Lung (tissue), 12 donors: ENCODE results near the gene PTAFR. TPM values are rescaled to one million over a fixed set of nuclear protein-coding genes. Genes with fewer than 3 reads are reported as not detected.

Source experiments
- ATAC-seq: fragments of 200-7000 bp; cut with Tn5 transposase; one replicate; pipeline ENCODE4 v1.9.1; 2020; ENCODE audit warnings: moderate number of reproducible peaks; ENCODE audit not compliant: insufficient read depth, low FRiP score
- DNase-seq, 3 donors: peaks; one replicate each; pipeline ENCODE4 v3.0.0-alpha.2; 2013 to 2017
- H3K27ac ChIP-seq, 2 donors: one replicate each; pipeline ENCODE4 v1.5.1; 2013; ENCODE audit warnings: mild to moderate bottlenecking in 2 of 2, moderate library complexity in 2 of 2, control low read depth in 1 of 2, inconsistent platforms in 1 of 2, low read depth in 1 of 2, low read length in 1 of 2
- H3K27me3 ChIP-seq, 3 donors: one replicate each; pipeline ENCODE4 v1.5.1; 2013; ENCODE audit warnings: low read length in 2 of 3; ENCODE audit not compliant: control insufficient read depth in 3 of 3, insufficient read depth in 3 of 3
- H3K36me3 ChIP-seq, 4 donors: one replicate each; pipeline ENCODE4 v1.5.1; 2013; ENCODE audit warnings: low read length in 4 of 4, mild to moderate bottlenecking in 1 of 4, moderate library complexity in 1 of 4; ENCODE audit not compliant: control insufficient read depth in 4 of 4, insufficient read depth in 4 of 4
- H3K4me1 ChIP-seq, 5 donors: one replicate each; pipeline ENCODE4 v1.5.1; 2013; ENCODE audit warnings: low read length in 5 of 5, mild to moderate bottlenecking in 2 of 5, moderate library complexity in 1 of 5; ENCODE audit not compliant: control insufficient read depth in 5 of 5, insufficient read depth in 5 of 5
- H3K4me3 ChIP-seq: one replicate; pipeline ENCODE4 v1.5.1; 2013; ENCODE audit warnings: mild to moderate bottlenecking, control low read depth, moderate library complexity
- H3K9ac ChIP-seq, 2 donors: one replicate each; pipeline ENCODE4 v1.5.1; 2013; ENCODE audit warnings: low read length in 2 of 2, control low read depth in 1 of 2; ENCODE audit not compliant: insufficient read depth in 1 of 2
- H3K9me3 ChIP-seq, 4 donors: one replicate each; pipeline ENCODE4 v1.5.1; 2013; ENCODE audit warnings: low read length in 3 of 4, mild to moderate bottlenecking in 1 of 4, moderate library complexity in 1 of 4; ENCODE audit not compliant: control insufficient read depth in 4 of 4, insufficient read depth in 3 of 4
- WGBS, 2 donors: extraction: QIAGEN DNeasy Blood & Tissue Kit; methylation state at CpG; one replicate each; pipeline ENCODE4 v1.1.7; 2013; 5-methylcytosine and 5-hydroxymethylcytosine counted together
- polyA plus RNA-seq, 2 donors: library from polyadenylated mRNA; stranded (reverse); fragments of 200-250 nt; gene quantifications; one replicate each; pipeline ENCODE4 v1.2.1, GENCODE V29; 2013
- total RNA-seq, 2 donors: library from RNA; depleted of rRNA in 1 of 2; stranded (reverse); fragments of >200 nt in 1 of 2; gene quantifications; one replicate each; pipeline ENCODE4 v1.2.1, GENCODE V29; 2014 to 2021
- TF ChIP-seq, protein P1 (sequence below): IDR thresholded peaks from 2 replicates; pipeline ENCODE4 v1.5.1; 2012; ENCODE audit warnings: mild to moderate bottlenecking; ENCODE audit errors: control extremely low read depth, extremely low read depth
- donor health status: control.
- donor health status: control.
- donor health status: Bipolar disorder and iron deficiency.
- donor health status: healthy.
- donor health status: DM: yes; HTN: yes; CAD: no.

The PTAFR gene
- total and polyA plus RNA-seq, 4 donors = 7.7 to 93.6 (median 23.3) TPM

DNA sequence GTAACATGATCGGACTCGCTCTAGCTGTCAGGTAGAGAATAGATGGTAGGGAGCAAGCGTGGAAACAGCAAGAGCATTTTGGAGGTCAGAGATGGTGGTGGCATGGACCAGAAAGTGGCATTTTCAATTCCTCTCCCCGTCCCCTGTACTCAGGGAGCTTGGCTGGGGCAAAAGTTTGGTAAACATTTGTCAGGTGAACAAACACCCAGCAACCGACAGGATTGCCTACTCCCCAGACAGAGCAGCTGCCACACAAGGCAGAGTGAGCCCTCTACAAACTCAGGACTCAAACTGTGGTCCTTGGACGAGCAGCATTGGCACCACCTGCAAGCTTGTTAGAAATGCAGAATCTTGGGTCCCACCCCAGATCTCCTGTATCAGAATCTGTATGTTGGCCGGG is 14.3 kb downstream of the PTAFR start:
- H3K27ac ChIP-seq = peak overlapping the region in 1 of 2 donors; percentile 60
- WGBS, 2 donors = 84 to 91% methylated on average over 7 of the region's 7 CpGs
- peaks cover 0 to 21% (median 5%) of the 10 kb centered on the region in 5 donors for H3K4me1 ChIP-seq

DNA sequence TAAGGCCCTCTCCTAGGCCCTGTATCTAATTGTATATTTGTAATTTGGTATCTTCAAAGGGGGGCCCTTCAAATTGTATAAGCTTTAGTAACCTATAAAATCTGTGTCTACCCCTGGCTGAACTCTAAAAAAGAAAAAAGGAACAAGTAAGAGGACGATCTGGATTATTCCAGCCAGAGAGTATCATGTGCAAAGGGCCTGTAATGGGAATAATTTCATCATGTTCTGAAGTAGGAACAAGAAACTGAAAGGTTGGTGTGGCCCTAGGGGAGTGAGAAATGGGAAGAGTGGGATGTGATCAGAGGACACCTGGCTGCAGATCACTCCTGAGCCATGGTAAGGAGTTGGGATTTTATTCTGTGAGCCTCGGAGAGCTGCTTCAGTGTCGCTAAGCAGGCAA is 14.7 kb downstream of the PTAFR start:
- ATAC-seq (no peak), DNase-seq (no peak)
- H3K9me3 ChIP-seq = peaks cover 0 to 2% (median 0%) of the 10 kb centered on the region in 4 donors
- WGBS, 2 donors = 78 to 87% methylated on average over 3 of the region's 3 CpGs
- H3K4me1 ChIP-seq = peaks cover 0 to 23% (median 5%) of the 10 kb centered on the region in 5 donors
- peak overlapping the region in 1 of 2 donors; percentile 69 for H3K27ac ChIP-seq
- H3K4me3 ChIP-seq = no peak overlapping the region
- no peak overlapping the region for H3K9ac ChIP-seq
- H3K27me3 ChIP-seq = no peaks in the 10 kb centered on the region
- H3K36me3 ChIP-seq = no peaks in the 10 kb centered on the region
- TF ChIP-seq, protein P1, sequence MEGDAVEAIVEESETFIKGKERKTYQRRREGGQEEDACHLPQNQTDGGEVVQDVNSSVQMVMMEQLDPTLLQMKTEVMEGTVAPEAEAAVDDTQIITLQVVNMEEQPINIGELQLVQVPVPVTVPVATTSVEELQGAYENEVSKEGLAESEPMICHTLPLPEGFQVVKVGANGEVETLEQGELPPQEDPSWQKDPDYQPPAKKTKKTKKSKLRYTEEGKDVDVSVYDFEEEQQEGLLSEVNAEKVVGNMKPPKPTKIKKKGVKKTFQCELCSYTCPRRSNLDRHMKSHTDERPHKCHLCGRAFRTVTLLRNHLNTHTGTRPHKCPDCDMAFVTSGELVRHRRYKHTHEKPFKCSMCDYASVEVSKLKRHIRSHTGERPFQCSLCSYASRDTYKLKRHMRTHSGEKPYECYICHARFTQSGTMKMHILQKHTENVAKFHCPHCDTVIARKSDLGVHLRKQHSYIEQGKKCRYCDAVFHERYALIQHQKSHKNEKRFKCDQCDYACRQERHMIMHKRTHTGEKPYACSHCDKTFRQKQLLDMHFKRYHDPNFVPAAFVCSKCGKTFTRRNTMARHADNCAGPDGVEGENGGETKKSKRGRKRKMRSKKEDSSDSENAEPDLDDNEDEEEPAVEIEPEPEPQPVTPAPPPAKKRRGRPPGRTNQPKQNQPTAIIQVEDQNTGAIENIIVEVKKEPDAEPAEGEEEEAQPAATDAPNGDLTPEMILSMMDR = no peak

More for the DNA sequence above, 14.3 kb downstream of the PTAFR start:
- H3K9ac ChIP-seq = no peak overlapping the region
- no peak for DNase-seq
- H3K36me3 ChIP-seq = no peaks in the 10 kb centered on the region
- no peak overlapping the region for H3K4me3 ChIP-seq
- TF ChIP-seq, protein P1 = no peak
- H3K9me3 ChIP-seq = peaks cover 0 to 2% (median 0%) of the 10 kb centered on the region in 4 donors
- H3K27me3 ChIP-seq = no peaks in the 10 kb centered on the region
- ATAC-seq = no peak

DNA sequence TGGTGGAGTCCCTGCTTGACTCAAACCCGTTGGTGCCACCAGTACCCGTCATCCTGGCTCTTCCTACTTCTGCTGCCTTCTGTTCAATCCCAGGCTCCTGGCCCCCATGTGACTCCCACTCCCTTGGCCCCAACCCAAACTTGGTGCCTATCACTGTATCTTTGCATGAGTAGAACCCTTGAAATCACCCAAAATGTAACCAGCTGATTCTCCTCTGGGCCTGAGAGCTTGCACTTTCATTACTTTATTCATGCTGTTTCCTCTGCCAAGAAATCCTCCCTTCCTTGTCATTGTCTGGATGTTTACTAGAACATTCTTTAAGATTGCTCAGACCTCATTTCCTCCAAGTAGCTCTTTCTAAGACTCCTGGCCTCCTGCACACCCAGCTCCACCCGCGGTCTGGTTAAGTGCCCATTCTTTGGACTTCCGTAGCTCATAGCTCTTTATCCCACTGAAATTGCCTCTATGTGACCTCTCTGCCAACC is 15.7 kb downstream of the PTAFR start:
- Histone ChIP-seq H3K4me1 (peaks cover 0 to 33% (median 5%) of the 10 kb centered on the region in 5 donors), H3K27me3 (no peaks in the 10 kb centered on the region), H3K9me3 (peaks cover 0 to 2% (median 0%) of the 10 kb centered on the region in 4 donors), H3K27ac (peak overlapping the region; percentile 47 to 72), H3K9ac (no peak overlapping the region), H3K36me3 (no peaks in the 10 kb centered on the region), H3K4me3 (no peak overlapping the region)
- TF ChIP-seq, protein P1 = no peak
- ATAC-seq (no peak), DNase-seq (peak in 2 of 3 donors; percentile 52 to 70)
- WGBS, 2 donors = 55 to 73% methylated on average over 5 of the region's 5 CpGs

DNA sequence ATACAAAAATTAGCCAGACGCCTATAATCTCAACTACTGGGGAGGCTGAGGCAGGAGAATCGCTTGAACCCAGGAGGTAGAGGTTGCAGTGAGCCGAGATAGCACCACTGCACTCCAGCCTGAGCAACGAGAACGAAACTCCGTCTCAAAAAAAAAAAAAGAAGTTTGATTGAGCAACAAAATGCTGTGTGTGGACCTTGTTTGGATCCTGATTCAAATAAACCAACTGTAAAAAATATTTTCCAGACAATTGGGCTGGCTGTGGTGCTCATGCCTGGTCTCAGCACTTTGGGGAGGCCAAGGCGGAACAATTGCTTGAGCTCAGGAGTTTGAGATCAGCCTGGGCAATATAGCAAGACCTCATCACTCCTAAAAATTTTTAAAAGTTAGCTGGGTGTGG is 16.8 kb downstream of the PTAFR start:
- 47 to 83% methylated on average over 7 of the region's 7 CpGs for WGBS, 2 donors
- Histone ChIP-seq H3K9ac (no peak overlapping the region), H3K27me3 (no peaks in the 10 kb centered on the region), H3K4me3 (no peak overlapping the region), H3K36me3 (no peaks in the 10 kb centered on the region), H3K9me3 (peaks cover 0 to 2% (median 0%) of the 10 kb centered on the region in 4 donors), H3K4me1 (peaks cover 0 to 35% (median 5%) of the 10 kb centered on the region in 5 donors), H3K27ac (no peak overlapping the region)
- TF ChIP-seq, protein P1 = no peak
- ATAC-seq (no peak), DNase-seq (no peak)
